H1 (cell line): ENCODE data around the gene LUC7L3.

Experiments
- EGR1 ChIP-seq: IDR thresholded peaks from 2 replicates; pipeline ENCODE4 v1.6.1; 2011; ENCODE audit warnings: low read depth, low read length, borderline replicate concordance
- TAF1 ChIP-seq: IDR thresholded peaks from 2 replicates; pipeline ENCODE4 v1.6.1; 2011; ENCODE audit warnings: mild to moderate bottlenecking, low read depth, low read length
- USF2 ChIP-seq: IDR thresholded peaks from 2 replicates; pipeline ENCODE4 v1.6.1; 2011; ENCODE audit warnings: low read length, improper control_type of control experiment

- no peak for TF ChIP-seq USF2
- TF ChIP-seq TAF1 = no peak
- TF ChIP-seq EGR1 = no peak
Measured at GRCh38 chr17:50682441-50682840, 37.0 kb upstream of the LUC7L3 start.
